OCI-LY1 (cell line): Measurements from ENCODE around the gene PDE6A.

Source experiments
- H2AFZ ChIP-seq: fragments of 200-600 bp; sonication (generic), shearing (Covaris generic); 2 replicates; pipeline ENCODE4 v1.6.0; 2014; ENCODE audit warnings: antibody characterized with exemption, mild to moderate bottlenecking, low read length
- H3F3A ChIP-seq: fragments of 200-600 bp; sonication (generic), shearing (Covaris generic); 2 replicates; pipeline ENCODE4 v1.6.0; 2014; ENCODE audit warnings: mild to moderate bottlenecking, antibody characterized with exemption, low read length, moderate library complexity; ENCODE audit not compliant: insufficient read depth
- H3K27ac ChIP-seq: fragments of 200-600 bp; sonication (generic); 2 replicates; pipeline ENCODE4 v1.5.1; 2014; ENCODE audit warnings: low read length, mixed run types, mild to moderate bottlenecking, low read depth; ENCODE audit not compliant: poor library complexity, severe bottlenecking
- H3K27me3 ChIP-seq: fragments of 200-600 bp; sonication (generic); 2 replicates; pipeline ENCODE4 v1.6.0; 2014; ENCODE audit warnings: antibody characterized with exemption, mild to moderate bottlenecking, low read length, moderate library complexity; ENCODE audit not compliant: insufficient read depth
- H3K36me3 ChIP-seq: fragments of 200-600 bp; sonication (generic); 2 replicates; pipeline ENCODE4 v1.6.1; 2014; ENCODE audit warnings: mild to moderate bottlenecking, antibody characterized with exemption, low read length, moderate library complexity, mixed read lengths; ENCODE audit not compliant: insufficient read depth
- H3K4me1 ChIP-seq: fragments of 200-600 bp; sonication (generic); 2 replicates; pipeline ENCODE4 v1.5.1; 2014; ENCODE audit warnings: mild to moderate bottlenecking, low read length, moderate library complexity; ENCODE audit not compliant: insufficient read depth, severe bottlenecking
- H3K4me2 ChIP-seq: fragments of 200-600 bp; sonication (generic), shearing (Covaris generic); 2 replicates; pipeline ENCODE4 v1.6.1; 2014; ENCODE audit warnings: low read length
- H3K4me3 ChIP-seq: fragments of 200-600 bp; sonication (generic); 2 replicates; pipeline ENCODE4 v1.5.1; 2014; ENCODE audit warnings: low read length, low read depth, mild to moderate bottlenecking, mixed read lengths; ENCODE audit not compliant: poor library complexity, severe bottlenecking
- H3K79me2 ChIP-seq: fragments of 200-600 bp; shearing (Covaris generic); 2 replicates; pipeline ENCODE4 v1.6.1; 2016; ENCODE audit warnings: mixed run types, low read length, mixed read lengths; ENCODE audit not compliant: insufficient read depth
- H3K9ac ChIP-seq: fragments of 200-600 bp; sonication (generic), shearing (Covaris generic); 2 replicates; pipeline ENCODE4 v1.6.1; 2014; ENCODE audit warnings: mild to moderate bottlenecking, low read length, mixed read lengths
- H3K9me2 ChIP-seq: fragments of 200-600 bp; sonication (generic), shearing (Covaris generic); 2 replicates; pipeline ENCODE4 v1.6.1; 2014; ENCODE audit warnings: low read depth, mild to moderate bottlenecking, low read length, mixed read lengths
- H3K9me3 ChIP-seq: fragments of 200-600 bp; shearing (Covaris generic); 2 replicates; pipeline ENCODE4 v1.6.1; 2014; ENCODE audit warnings: low read length, mixed read lengths
- H4K20me1 ChIP-seq: fragments of 200-600 bp; sonication (generic), shearing (Covaris generic); 2 replicates; pipeline ENCODE4 v1.6.0; 2016; ENCODE audit warnings: mild to moderate bottlenecking, low read length; ENCODE audit not compliant: insufficient read depth
- EZH2 ChIP-seq: fragments of 200-600 bp; sonication (generic), shearing (Covaris generic); IDR thresholded peaks from 2 replicates; pipeline ENCODE4 v1.8.0; 2017; ENCODE audit warnings: borderline replicate concordance, mixed run types, mild to moderate bottlenecking, antibody characterized with exemption, low read length, moderate library complexity, mixed read lengths
- TF ChIP-seq, protein P1 (sequence below): fragments of 200-600 bp; sonication (generic), shearing (Covaris generic); IDR thresholded peaks from 2 replicates; pipeline ENCODE4 v1.5.1; 2017; ENCODE audit warnings: mild to moderate bottlenecking, antibody characterized with exemption, low read length, moderate library complexity, mixed read lengths

The PDE6A gene

GRCh38 chr5:149840226-149840825 is 104.3 kb downstream of the PDE6A start:
- Histone ChIP-seq H3F3A (no peaks in the 10 kb centered on the region), H3K27ac (no peak overlapping the region), H3K36me3 (peaks cover 60% of the 10 kb centered on the region), H3K27me3 (no peaks in the 10 kb centered on the region), H3K4me2 (no peak overlapping the region), H2AFZ (no peak overlapping the region), H3K9me2 (no peaks in the 10 kb centered on the region), H3K79me2 (no peaks in the 10 kb centered on the region), H4K20me1 (no peaks in the 10 kb centered on the region), H3K9ac (no peak overlapping the region), H3K9me3 (no peaks in the 10 kb centered on the region), H3K4me1 (no peaks in the 10 kb centered on the region), H3K4me3 (no peak overlapping the region)
- no peak for TF ChIP-seq EZH2
- TF ChIP-seq, protein P1, sequence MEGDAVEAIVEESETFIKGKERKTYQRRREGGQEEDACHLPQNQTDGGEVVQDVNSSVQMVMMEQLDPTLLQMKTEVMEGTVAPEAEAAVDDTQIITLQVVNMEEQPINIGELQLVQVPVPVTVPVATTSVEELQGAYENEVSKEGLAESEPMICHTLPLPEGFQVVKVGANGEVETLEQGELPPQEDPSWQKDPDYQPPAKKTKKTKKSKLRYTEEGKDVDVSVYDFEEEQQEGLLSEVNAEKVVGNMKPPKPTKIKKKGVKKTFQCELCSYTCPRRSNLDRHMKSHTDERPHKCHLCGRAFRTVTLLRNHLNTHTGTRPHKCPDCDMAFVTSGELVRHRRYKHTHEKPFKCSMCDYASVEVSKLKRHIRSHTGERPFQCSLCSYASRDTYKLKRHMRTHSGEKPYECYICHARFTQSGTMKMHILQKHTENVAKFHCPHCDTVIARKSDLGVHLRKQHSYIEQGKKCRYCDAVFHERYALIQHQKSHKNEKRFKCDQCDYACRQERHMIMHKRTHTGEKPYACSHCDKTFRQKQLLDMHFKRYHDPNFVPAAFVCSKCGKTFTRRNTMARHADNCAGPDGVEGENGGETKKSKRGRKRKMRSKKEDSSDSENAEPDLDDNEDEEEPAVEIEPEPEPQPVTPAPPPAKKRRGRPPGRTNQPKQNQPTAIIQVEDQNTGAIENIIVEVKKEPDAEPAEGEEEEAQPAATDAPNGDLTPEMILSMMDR, result no peak

- no peaks in the 10 kb centered on the region for H3K9me3 ChIP-seq
- no peak overlapping the region for H3K4me3 ChIP-seq
- no peak overlapping the region for H3K27ac ChIP-seq
- H3F3A ChIP-seq, result no peaks in the 10 kb centered on the region
- H3K9ac ChIP-seq, result no peak overlapping the region
- H3K36me3 ChIP-seq, result peaks cover 59% of the 10 kb centered on the region
- no peak for TF ChIP-seq EZH2
- TF ChIP-seq, protein P1, result no peak
- H4K20me1 ChIP-seq, result no peaks in the 10 kb centered on the region
- H3K79me2 ChIP-seq, result no peaks in the 10 kb centered on the region
- H3K9me2 ChIP-seq, result no peaks in the 10 kb centered on the region
- H3K4me1 ChIP-seq, result no peaks in the 10 kb centered on the region
- no peak overlapping the region for H2AFZ ChIP-seq
- no peak overlapping the region for H3K4me2 ChIP-seq
- no peaks in the 10 kb centered on the region for H3K27me3 ChIP-seq
These were observed 104.8 kb downstream of the PDE6A start for GRCh38 chr5:149839761-149840160.

- Histone ChIP-seq H4K20me1 (no peaks in the 10 kb centered on the region), H3K27ac (no peak overlapping the region), H3K4me3 (no peak overlapping the region), H3K36me3 (peaks cover 56% of the 10 kb centered on the region), H2AFZ (no peak overlapping the region), H3K4me1 (no peaks in the 10 kb centered on the region), H3K9ac (no peak overlapping the region), H3K27me3 (no peaks in the 10 kb centered on the region), H3K4me2 (no peak overlapping the region), H3F3A (no peaks in the 10 kb centered on the region), H3K79me2 (no peaks in the 10 kb centered on the region), H3K9me3 (no peaks in the 10 kb centered on the region), H3K9me2 (no peaks in the 10 kb centered on the region)
- TF ChIP-seq, protein P1, result no peak
- no peak for TF ChIP-seq EZH2
These were observed 105.5 kb downstream of the PDE6A start for GRCh38 chr5:149838881-149839739.
